ENCODE results near the gene VTA1. TPM values are rescaled to one million over a fixed set of nuclear protein-coding genes. Genes with fewer than 3 reads are reported as not detected.
"Not testable (repeated sequence)": the region's sequence is repeated elsewhere in the genome, so short reads cannot be mapped to it uniquely, and the experiment has no call there.

Gene VTA1
- total and polyA plus RNA-seq, 3 donors from 2014 or later = 32.3 to 40.7 (median 40.7) TPM

- TF ChIP-seq, protein P1, sequence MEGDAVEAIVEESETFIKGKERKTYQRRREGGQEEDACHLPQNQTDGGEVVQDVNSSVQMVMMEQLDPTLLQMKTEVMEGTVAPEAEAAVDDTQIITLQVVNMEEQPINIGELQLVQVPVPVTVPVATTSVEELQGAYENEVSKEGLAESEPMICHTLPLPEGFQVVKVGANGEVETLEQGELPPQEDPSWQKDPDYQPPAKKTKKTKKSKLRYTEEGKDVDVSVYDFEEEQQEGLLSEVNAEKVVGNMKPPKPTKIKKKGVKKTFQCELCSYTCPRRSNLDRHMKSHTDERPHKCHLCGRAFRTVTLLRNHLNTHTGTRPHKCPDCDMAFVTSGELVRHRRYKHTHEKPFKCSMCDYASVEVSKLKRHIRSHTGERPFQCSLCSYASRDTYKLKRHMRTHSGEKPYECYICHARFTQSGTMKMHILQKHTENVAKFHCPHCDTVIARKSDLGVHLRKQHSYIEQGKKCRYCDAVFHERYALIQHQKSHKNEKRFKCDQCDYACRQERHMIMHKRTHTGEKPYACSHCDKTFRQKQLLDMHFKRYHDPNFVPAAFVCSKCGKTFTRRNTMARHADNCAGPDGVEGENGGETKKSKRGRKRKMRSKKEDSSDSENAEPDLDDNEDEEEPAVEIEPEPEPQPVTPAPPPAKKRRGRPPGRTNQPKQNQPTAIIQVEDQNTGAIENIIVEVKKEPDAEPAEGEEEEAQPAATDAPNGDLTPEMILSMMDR (IDR thresholded peaks at IDR 0.05) = no peak
- no peak for TF ChIP-seq POLR2A (IDR thresholded peaks at IDR 0.05)
- Histone ChIP-seq H3K4me3 (no peak overlapping the region), H3K27ac (no peak overlapping the region), H3K4me1 (no peaks in the 10 kb centered on the region), H3K9me3 (no peaks in the 10 kb centered on the region), H3K27me3 (no peaks in the 10 kb centered on the region), H3K36me3 (ENCODE audit: low read depth, missing control alignments) (no peaks in the 10 kb centered on the region)
- DNase-seq = no peak
- intact Hi-C loops (cut with DNase I; ENCODE audit: low total_unique reads) = no loop called here
- 63 to 87% methylated on average over 3 of the region's 3 CpGs for WGBS, 2 donors
These were observed 8.0 kb downstream of the VTA1 start for GRCh38 chr6:142155091-142155490.

GRCh38 chr6:142155895-142156757 is 9.1 kb downstream of the VTA1 start:
- WGBS, 2 donors = 59 to 66% methylated on average over 5 of the region's 5 CpGs
- no peak for DNase-seq

GRCh38 chr6:142156758-142157068 is 9.7 kb downstream of the VTA1 start:
- H3K27ac ChIP-seq; H3K4me3 ChIP-seq; H3K27me3 ChIP-seq; H3K9me3 ChIP-seq; H3K36me3 ChIP-seq (ENCODE audit: low read depth, missing control alignments); intact Hi-C loops (cut with DNase I; ENCODE audit: low total_unique reads); DNase-seq; H3K4me1 ChIP-seq: not testable (repeated sequence)
- WGBS, 2 donors = 91 to 95% methylated on average over 4 of the region's 4 CpGs

More at GRCh38 chr6:142155895-142156757, 9.1 kb downstream of the VTA1 start:
- Histone ChIP-seq H3K27ac (no peak overlapping the region), H3K9me3 (no peaks in the 10 kb centered on the region), H3K27me3 (no peaks in the 10 kb centered on the region), H3K4me3 (no peak overlapping the region), H3K4me1 (no peaks in the 10 kb centered on the region), H3K36me3 (ENCODE audit: low read depth, missing control alignments) (no peaks in the 10 kb centered on the region)
- intact Hi-C loops (cut with DNase I; ENCODE audit: low total_unique reads) = no loop called here
- TF ChIP-seq, protein P1 (IDR thresholded peaks at IDR 0.05) = peak in 1 of 3 experiments; percentile 33
- no peak for TF ChIP-seq POLR2A (IDR thresholded peaks at IDR 0.05)

DNA sequence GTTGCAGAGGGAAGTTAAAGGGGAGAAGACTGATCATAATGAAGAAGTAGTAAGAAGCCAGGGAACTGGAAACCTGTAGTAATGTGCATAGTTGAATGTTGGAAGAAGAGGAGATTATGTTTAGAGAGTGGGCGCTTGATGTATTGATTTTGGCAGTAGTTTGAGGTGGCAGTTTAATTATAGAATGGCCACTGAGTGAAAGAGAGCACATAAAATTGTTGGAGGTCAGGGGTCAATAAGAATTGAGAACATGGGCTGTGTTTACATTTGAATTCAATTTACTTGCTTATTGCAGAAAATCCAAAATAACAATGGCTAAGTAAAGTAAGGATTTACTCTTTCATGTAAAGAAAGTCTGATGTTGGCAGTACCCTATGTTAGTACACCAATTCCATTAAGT is 15.7 kb downstream of the VTA1 start:
- intact Hi-C loops (cut with DNase I; ENCODE audit: low total_unique reads) = no loop called here
- H3K4me1 ChIP-seq = no peaks in the 10 kb centered on the region
- no peak for DNase-seq
- no peak overlapping the region for H3K4me3 ChIP-seq
- no peaks in the 10 kb centered on the region for H3K9me3 ChIP-seq
- no peaks in the 10 kb centered on the region for H3K27me3 ChIP-seq
- no peak overlapping the region for H3K27ac ChIP-seq
- TF ChIP-seq, protein P1 (IDR thresholded peaks at IDR 0.05) = no peak
- TF ChIP-seq POLR2A (IDR thresholded peaks at IDR 0.05) = no peak
- no peaks in the 10 kb centered on the region for H3K36me3 ChIP-seq (ENCODE audit: low read depth, missing control alignments)
- 67 to 77% methylated on average over 1 of the region's 1 CpG for WGBS, 2 donors

DNA sequence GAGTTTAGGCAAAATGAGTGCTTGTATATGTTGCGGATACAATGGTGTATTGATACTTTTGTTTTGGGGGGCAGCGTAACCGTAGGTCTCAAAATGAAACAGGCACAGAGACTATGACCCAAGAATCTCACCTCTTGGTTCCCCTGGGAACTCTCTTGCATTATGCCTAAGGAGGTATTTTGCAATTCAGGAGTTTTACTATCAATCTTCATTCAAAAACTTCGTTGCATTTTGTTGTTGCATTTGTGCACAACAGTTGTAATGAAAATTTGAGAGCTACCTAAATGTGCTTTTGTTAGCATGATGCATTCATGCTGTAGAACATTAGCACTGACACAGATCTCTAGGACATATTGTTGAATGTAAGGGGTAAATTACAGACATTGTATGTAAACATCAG is 18.2 kb downstream of the VTA1 start:
- no peak overlapping the region for H3K4me3 ChIP-seq
- H3K27me3 ChIP-seq = no peaks in the 10 kb centered on the region
- H3K9me3 ChIP-seq = no peaks in the 10 kb centered on the region
- DNase-seq = no peak
- no peaks in the 10 kb centered on the region for H3K4me1 ChIP-seq
- WGBS, 2 donors = 89 to 90% methylated on average over 4 of the region's 4 CpGs
- H3K36me3 ChIP-seq (ENCODE audit: low read depth, missing control alignments) = no peaks in the 10 kb centered on the region
- intact Hi-C loops (cut with DNase I; ENCODE audit: low total_unique reads) = no loop called here
- H3K27ac ChIP-seq = no peak overlapping the region
- TF ChIP-seq, protein P1 (IDR thresholded peaks at IDR 0.05) = no peak
- TF ChIP-seq POLR2A (IDR thresholded peaks at IDR 0.05) = no peak
